GM19240 (cell line): Measurements from ENCODE around the gene OASL.
"Not testable (repeated sequence)": the region's sequence is repeated elsewhere in the genome, so short reads cannot be mapped to it uniquely, and the experiment has no call there.

Experiments used
- DNase-seq: peaks from one replicate; pipeline ENCODE4 v3.0.0; 2011; ENCODE audit warnings: low spot score; ENCODE audit not compliant: insufficient read length

Gene OASL, protein sequence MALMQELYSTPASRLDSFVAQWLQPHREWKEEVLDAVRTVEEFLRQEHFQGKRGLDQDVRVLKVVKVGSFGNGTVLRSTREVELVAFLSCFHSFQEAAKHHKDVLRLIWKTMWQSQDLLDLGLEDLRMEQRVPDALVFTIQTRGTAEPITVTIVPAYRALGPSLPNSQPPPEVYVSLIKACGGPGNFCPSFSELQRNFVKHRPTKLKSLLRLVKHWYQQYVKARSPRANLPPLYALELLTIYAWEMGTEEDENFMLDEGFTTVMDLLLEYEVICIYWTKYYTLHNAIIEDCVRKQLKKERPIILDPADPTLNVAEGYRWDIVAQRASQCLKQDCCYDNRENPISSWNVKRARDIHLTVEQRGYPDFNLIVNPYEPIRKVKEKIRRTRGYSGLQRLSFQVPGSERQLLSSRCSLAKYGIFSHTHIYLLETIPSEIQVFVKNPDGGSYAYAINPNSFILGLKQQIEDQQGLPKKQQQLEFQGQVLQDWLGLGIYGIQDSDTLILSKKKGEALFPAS

DNA sequence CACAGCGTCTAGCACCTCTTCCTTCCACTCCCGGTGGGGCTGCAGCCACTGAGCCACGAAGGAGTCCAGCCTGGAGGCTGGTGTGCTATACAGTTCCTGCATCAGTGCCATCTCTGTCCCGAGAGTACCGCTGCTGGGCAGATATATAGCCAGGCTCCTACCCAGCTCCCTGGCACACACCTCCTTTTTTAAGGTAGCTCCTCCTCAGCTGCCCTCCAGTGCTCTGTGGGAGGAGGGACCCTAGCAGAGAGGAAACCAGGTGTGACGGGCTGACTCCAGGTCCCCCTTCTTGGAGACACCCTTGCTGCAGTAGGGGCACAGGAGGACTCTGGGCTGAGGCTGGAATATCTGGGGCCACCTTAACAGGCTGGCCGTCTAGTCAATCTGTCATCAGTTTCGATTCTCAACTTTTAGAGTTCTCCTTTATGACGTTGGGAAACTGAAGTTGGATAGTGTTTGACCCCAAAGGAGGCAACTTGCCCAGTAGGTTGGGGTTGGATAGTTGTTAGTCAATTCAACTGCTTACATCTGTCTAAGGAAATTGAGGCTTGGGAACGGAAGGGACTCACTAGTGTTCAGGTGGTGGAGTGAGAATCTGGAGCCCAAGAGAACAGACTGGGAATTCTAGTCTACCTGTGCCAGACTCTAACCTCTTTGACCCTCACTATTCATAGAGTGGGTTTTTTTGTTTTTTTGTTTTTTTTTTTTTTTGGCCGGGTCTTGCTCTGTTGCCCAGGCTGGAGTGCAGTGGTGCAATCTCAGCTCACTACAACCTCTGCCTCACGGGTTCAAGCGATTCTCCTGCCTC, at the start of gene OASL:
Gene OASL, minus strand, starts transcription at position 386 of the 808 bp plus-strand sequence. Its CDS starts 275 bp downstream, at position 111.
- peak; percentile 38 for DNase-seq

DNA sequence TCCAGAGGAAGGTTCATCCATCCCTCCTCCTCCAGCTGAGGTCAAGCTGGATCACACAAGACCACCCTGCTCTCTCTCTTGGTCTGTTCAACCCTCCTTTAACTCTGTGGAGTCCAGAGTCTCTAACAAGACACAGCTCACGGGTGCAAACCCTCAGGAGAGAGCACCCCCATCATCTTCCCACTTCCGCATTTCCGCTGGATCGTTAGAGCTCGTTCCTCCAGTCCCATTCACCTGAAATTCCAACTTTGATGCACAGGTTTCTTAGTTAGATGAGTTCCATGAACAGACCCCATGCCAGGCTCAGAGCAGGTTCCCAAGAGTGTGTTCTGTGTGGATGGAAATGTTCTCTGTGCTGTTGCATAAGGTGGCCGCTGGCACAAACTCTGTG, 49.1 kb upstream of the OASL start:
- DNase-seq, result no peak

- DNase-seq, result no peak
Observed at GRCh38 chr12:121087467-121088194, 48.6 kb upstream of the OASL start.

- DNase-seq, result no peak
Observed at GRCh38 chr12:121086781-121087295, 47.8 kb upstream of the OASL start.

DNA sequence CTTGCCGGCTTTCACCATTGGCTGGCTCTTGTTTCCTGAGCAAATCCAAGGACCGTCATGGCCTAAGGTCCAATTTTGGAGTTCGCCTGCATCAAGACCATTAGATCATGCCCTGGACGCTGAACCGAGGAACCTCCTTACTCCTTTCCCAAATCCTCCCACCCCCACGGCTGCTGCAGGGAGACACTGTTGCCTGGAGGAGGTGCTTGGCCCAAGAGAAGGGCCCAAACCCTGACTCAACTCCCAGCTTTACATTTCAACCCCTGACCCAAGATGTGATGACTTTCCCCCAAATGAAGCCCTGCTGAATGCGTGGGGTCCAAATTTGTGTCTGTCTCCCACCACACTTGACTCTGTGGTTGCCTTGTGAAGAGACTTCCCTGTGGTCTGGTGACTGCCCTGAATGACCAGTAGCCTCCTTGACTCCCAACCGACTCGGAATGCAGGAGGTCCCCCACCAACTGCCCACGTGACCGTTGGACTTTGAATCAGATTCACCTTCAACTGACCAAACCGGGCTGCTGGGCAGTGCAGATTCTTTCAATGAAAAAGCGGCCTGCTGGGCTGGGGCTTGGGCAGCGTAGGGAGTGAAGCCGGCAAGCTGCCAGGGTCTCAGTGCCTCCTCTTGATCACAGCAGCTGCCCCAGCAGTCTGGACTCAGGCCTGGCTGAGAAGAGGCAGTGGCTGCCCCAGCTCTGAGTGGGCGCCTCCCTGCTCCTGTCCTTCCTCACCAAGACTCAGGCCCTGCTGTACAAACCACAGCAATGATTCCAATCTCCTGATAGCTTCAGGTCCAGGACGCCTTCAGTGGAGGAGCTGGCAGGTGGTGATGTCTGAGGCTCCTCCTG, 46.7 kb upstream of the OASL start:
- no peak for DNase-seq

DNA sequence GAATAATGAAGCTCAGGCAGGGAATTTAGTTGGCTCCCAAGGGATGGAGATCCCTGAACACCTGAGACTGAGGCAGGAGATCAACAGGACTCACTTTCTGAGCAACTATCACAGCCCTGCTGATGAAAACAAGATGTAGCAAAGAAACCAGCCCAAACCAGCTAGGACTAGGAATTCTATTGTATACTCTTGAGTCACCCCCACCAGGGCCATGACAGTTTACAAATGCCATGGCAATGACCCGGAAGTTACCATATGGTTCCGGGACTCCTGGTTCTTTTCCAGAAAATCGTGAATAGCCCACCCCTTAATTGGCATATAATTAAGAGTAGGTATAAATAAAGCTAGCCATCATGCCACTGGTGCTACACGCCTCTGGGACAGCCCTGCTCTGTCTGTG, 46.0 kb upstream of the OASL start:
- no peak for DNase-seq

GRCh38 chr12:121084229-121084628, 45.2 kb upstream of the OASL start:
- DNase-seq, result no peak

- DNase-seq, result no peak
Observed at GRCh38 chr12:121080909-121081308, 41.9 kb upstream of the OASL start.

DNA sequence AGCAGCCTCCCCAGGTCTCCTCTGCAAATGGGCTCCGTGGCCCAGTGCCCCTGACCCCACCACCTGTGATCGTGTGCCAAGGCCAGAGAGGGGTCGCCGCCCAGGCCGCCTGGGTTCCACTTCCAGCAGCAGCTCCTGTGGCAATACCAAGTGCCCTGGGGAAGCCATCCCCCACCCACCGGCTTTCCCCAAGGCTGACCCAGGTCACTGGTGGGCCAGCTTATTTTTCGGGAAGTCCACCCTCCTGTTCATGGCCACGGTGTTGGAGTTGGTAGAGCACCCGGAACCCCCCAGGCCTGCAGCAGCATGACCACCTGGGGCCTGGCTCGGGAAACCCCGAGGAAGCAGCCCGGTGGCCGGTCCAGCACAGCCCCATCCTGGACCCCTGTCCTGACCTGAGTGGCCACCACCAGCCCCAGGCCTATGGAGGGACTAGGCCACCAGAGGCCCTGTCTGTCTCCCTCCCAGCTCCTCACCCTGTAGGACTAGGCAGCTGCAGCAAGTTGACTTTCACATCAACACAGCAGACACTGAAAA, 40.8 kb upstream of the OASL start:
- no peak for DNase-seq

- not testable (repeated sequence) for DNase-seq
Observed at GRCh38 chr12:121077440-121077839, 38.4 kb upstream of the OASL start.

- not testable (repeated sequence) for DNase-seq
Observed at GRCh38 chr12:121075911-121076310, 36.9 kb upstream of the OASL start.

DNA sequence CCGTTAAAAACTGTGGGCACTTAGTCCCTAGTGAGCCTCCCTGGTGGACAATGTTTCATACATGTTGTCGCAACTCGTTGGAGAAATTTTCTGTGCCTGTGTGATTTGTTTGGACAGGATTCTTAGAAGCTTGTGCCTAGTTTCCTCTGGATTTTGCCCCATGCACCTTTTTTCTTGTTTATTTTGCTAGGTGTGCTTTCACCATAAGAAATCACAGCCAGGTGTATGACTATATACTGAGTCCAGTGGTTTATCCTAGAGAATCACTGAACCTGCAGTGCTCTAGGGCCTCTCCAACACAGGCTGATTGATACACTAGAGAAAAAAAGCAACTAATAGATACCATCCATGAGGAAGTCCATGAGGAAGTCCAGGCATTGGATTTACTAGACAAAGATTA, 33.1 kb upstream of the OASL start:
- DNase-seq, result no peak

DNA sequence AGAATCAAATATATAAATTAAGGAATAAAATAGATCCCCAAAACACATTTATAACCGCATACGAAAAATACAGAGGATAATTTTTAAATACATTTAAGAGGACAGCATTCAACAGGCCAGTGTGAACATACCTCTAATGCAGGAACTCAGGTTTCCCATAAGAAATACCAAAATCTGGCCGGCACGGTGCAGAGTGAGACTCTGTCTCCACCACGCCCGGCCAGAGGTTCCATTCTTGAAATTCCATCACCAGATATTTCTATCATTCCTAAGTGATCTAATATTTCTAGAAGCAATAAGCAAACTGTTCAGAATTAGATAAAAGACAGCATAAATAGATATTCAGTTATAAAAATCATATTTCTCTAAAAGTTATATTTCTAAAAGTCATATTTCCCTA, 30.2 kb upstream of the OASL start:
- DNase-seq, result no peak

- no peak for DNase-seq
Observed at GRCh38 chr12:121065345-121065744, 26.3 kb upstream of the OASL start.

GRCh38 chr12:121064586-121064985, 25.5 kb upstream of the OASL start:
- DNase-seq, result not testable (repeated sequence)

DNA sequence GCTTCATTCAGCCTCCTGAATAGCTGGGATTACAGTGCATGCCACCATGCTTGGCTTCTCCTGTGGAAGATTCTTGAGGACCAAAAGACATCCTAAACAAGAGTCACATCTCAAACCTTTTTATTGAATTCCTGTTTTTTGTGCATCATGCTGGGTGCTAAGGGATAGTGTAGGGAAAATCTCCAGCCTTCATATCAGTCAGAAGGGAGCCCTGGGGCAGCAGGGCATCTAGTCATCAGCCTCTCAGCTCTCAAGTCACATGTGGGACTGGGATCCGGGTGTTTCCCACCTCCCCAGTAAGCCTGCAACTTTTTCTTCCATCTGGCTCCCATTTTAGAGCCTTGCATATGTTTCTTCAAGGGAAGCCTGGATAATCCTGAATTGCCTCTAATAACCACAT, 25.1 kb upstream of the OASL start:
- no peak for DNase-seq

DNA sequence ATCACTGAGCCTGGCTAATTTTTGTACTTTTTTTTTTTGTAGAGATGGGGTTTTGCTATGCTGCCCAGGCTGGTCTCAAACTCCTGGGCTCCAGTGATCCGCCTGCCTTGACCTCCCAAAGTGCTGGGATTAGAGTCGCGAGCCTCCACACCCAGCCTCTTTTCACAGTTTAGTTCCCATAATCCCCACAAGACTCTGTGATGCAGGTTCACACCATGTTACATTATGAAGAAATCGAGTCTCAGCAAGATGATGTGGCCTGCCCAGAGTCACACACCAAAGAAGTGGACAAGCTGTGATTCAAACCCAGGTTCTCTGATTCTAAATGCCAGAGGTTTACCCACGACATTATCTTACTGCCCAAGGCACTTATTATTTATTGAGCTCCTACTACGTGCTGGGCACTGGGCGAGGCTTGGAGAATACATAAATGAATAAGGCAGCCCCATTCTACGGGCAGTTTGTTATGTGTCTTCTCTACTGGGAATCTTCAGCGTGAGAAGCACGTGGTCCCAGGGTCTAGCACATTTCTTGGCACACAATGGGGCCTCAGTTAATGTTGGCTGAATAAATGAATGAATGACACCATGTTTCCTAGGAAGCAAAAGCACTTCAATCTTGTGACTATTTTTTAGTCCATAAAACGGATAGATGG, 23.5 kb upstream of the OASL start:
- no peak for DNase-seq

DNA sequence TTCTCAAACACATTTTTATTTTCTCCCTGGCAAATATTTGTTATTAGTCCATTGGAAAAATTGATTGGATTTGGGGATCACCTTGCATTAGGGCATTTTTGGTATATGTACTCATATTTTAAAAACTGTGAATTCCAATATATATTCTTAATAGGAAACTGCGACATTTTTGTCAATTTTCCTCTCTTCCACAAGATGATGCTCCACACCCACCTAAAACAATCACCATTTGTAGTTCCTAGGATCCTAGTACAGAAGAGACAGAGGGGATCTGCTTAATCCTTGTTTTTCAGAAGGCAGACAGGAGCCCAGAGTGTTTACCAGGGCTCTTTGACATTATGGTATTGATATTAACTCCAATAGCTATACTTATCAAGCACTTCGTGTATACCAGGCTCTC, 22.8 kb upstream of the OASL start:
- DNase-seq, result no peak

DNA sequence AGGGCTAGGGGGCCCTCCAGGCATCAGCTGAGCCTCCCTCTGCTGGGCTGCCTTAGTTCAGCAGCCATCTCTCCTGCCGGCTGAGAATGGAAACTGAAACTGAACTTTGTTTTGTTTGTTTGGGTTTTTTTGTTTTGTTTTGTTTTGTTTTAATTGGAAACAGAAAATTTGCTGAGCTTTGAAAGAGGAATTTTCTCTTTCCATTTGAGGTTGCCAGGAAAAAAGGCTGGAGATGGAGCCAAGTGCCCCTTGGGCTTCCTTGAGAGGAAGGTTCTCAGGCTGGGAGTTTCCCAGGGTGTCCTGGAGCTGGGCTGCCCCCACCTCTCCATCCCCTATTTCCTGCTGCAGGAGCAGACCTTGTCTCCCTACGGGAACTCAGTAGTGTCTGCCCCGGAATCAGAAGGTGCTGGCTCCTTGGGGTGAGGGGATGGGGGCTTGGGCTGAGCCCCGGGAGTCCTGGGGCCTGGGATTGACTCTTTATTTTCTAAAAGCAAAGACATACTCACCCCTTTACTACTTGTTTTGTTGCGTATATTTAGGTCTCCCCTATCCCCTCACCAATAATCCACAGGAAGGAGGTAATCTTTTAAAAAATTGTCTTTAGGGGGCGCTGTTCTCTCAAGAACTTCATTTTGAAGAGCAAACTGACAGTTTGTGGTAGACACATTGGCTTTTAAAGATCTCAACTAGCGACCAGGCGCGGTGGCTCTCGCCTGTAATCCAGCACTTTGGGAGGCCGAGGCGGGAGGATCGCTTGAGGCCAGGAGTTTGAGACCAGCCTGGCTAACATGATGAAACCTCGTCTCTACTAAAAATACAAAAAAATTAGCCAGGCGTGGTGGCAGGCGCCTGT, 21.3 kb upstream of the OASL start:
- DNase-seq, result peak; percentile 58
